GM12878 (cell line): ENCODE results near the gene PPP6R2. TPM values are rescaled to one million over a fixed set of nuclear protein-coding genes. Genes with fewer than 3 reads are reported as not detected.

Experiments used
- ATAC-seq: fragments of 200-7000 bp; cut with Tn5 transposase; 3 replicates; pipeline ENCODE4 v1.9.1; 2020; ENCODE audit warnings: mild to moderate bottlenecking, moderate library complexity
- BruUV-seq: library from RNA; stranded (reverse); fragments of 400-500 nt; replicated peaks from 2 replicates; lab custom pipeline; 2021; lab: Mats Ljungman, UMichigan
- CTCF ChIA-PET: fragments of 300-600 bp; sonication (Branson Sonifier 250); formaldehyde crosslinking; extraction: SDS; loops from one replicate; lab custom pipeline; 2021; ENCODE audit warnings: inconsistent platforms; lab: Yijun Ruan, JAX
- POLR2A ChIA-PET: fragments of 350-600 bp; formaldehyde crosslinking; extraction: SDS; loops from one replicate; lab custom pipeline; 2021; ENCODE audit warnings: inconsistent platforms; lab: Charles Lee
- RAD21 ChIA-PET: fragments of 300-600 bp; sonication (Branson Sonifier 250); formaldehyde crosslinking; loops from one replicate; lab custom pipeline; 2023; ENCODE audit warnings: antibody characterized with exemption; ENCODE audit not compliant: unreplicated experiment; lab: Charles Lee
- SMC1A ChIA-PET: fragments of 300-600 bp; sonication (Branson Sonifier 250); formaldehyde crosslinking; loops from one replicate; lab custom pipeline; 2023; ENCODE audit not compliant: unreplicated experiment, uncharacterized antibody; lab: Charles Lee
- DNase-seq: peaks from one replicate; pipeline ENCODE4 v3.0.0-alpha.2; 2011; ENCODE audit warnings: low read depth, low spot score
- FAIRE-seq: peaks from 3 replicates; lab custom pipeline; 2011; peaks lifted over from hg19 to GRCh38; lab: Jason Lieb, UNC
- H2AFZ ChIP-seq: 2 replicates; pipeline ENCODE4 v1.6.0; 2011; ENCODE audit warnings: low read depth, low read length, control low read depth; ENCODE audit not compliant: control insufficient read depth
- H3K27ac ChIP-seq: 2 replicates; pipeline ENCODE4 v1.5.1; 2011; ENCODE audit warnings: control low read depth; ENCODE audit not compliant: control insufficient read depth, insufficient read depth
- H3K27me3 ChIP-seq, 2 experiments: replicated peaks in 1 of 2; 2 replicates each; pipeline versions ENCODE4 v1.6.0 to v1.6.1; 2011; ENCODE audit warnings: low read length in 1 of 2; ENCODE audit not compliant: control insufficient read depth in 2 of 2, insufficient read depth in 2 of 2
- H3K36me3 ChIP-seq, 2 experiments: 2 replicates each; pipeline ENCODE4 v1.5.1; 2011; ENCODE audit warnings: low read length in 1 of 2; ENCODE audit not compliant: control insufficient read depth in 2 of 2, insufficient read depth in 2 of 2
- H3K4me1 ChIP-seq: 2 replicates; pipeline ENCODE4 v1.6.1; 2011; ENCODE audit warnings: mild to moderate bottlenecking, low read length, moderate library complexity, mixed read lengths; ENCODE audit not compliant: control insufficient read depth, insufficient read depth
- H3K4me2 ChIP-seq: 2 replicates; pipeline ENCODE4 v1.6.0; 2011; ENCODE audit warnings: control low read depth; ENCODE audit not compliant: control insufficient read depth, insufficient read depth
- H3K4me3 ChIP-seq: fragments of 200-600 bp; sonication (generic); 2 replicates; pipeline ENCODE4 v1.5.1; 2016
- H3K79me2 ChIP-seq: 2 replicates; pipeline ENCODE4 v1.6.0; 2011; ENCODE audit warnings: low read length; ENCODE audit not compliant: control insufficient read depth, insufficient read depth
- H3K9ac ChIP-seq: 2 replicates; pipeline ENCODE4 v1.8.0; 2011; ENCODE audit warnings: low read length, control low read depth, mixed read lengths; ENCODE audit not compliant: control insufficient read depth, insufficient read depth
- H3K9me3 ChIP-seq: replicated peaks from 3 replicates; pipeline ENCODE4 v1.5.1; 2011; ENCODE audit warnings: mild to moderate bottlenecking, low read length; ENCODE audit not compliant: control insufficient read depth, insufficient read depth
- H4K20me1 ChIP-seq: 2 replicates; pipeline ENCODE4 v1.6.0; 2011; ENCODE audit not compliant: control insufficient read depth, insufficient read depth
- ATF3 ChIP-seq: IDR thresholded peaks from 2 replicates; pipeline ENCODE4 v1.6.1; 2011; ENCODE audit warnings: low read depth, mild to moderate bottlenecking, low read length, moderate library complexity, borderline replicate concordance; ENCODE audit errors: extremely low read depth
- CHD2 ChIP-seq: IDR thresholded peaks from 2 replicates; pipeline ENCODE4 v1.6.1; 2011; ENCODE audit warnings: low read depth, low read length, improper control_type of control experiment, borderline replicate concordance
- EGR1 ChIP-seq, 2 experiments: IDR thresholded peaks; 1 replicate in 1 of 2; 2 replicates in 1 of 2; pipeline ENCODE4 v1.6.1; 2011 to 2012; ENCODE audit warnings: low read depth in 2 of 2, low read length in 2 of 2, borderline replicate concordance in 1 of 2, mild to moderate bottlenecking in 1 of 2, moderate library complexity in 1 of 2
- ESRRA ChIP-seq: IDR thresholded peaks from 2 replicates; pipeline ENCODE4 v1.6.1; 2012; ENCODE audit warnings: mild to moderate bottlenecking, low read length, improper control_type of control experiment
- GATAD2B ChIP-seq: fragments of 450-650 bp; conservative IDR thresholded peaks from 2 replicates; pipeline ENCODE4 v1.6.1; 2017; ENCODE audit warnings: low read depth, mild to moderate bottlenecking, moderate library complexity
- HCFC1 ChIP-seq: fragments of 150-350 bp; IDR thresholded peaks from 2 replicates; pipeline ENCODE4 v1.6.1; 2014; ENCODE audit warnings: low read length
- HSF1 ChIP-seq: fragments of 150-350 bp; IDR thresholded peaks from 2 replicates; pipeline ENCODE4 v1.6.1; 2014; ENCODE audit warnings: mild to moderate bottlenecking, low read depth, low read length
- PRDM15 ChIP-seq: fragments of 450-650 bp; formaldehyde crosslinking; IDR thresholded peaks from 2 replicates; pipeline ENCODE4 v1.4.0; 2020; ENCODE audit warnings: mild to moderate bottlenecking, moderate library complexity
- ZBTB40 ChIP-seq: fragments of 450-650 bp; IDR thresholded peaks from 2 replicates; pipeline ENCODE4 v1.6.1; 2016; ENCODE audit warnings: mild to moderate bottlenecking, moderate library complexity, borderline replicate concordance
- ZNF24 ChIP-seq: fragments of 450-650 bp; IDR thresholded peaks from 2 replicates; pipeline ENCODE4 v1.6.1; 2017; ENCODE audit warnings: antibody characterized with exemption, mild to moderate bottlenecking
- ZNF274 ChIP-seq: IDR thresholded peaks from one replicate; pipeline ENCODE4 v1.8.0; 2011; ENCODE audit not compliant: insufficient read length, insufficient read depth
- WGBS: methylation state at CpG from one replicate; pipeline ENCODE4 v1.1.6; 2016; ENCODE audit warnings: low lambda C conversion rate; ENCODE audit not compliant: insufficient replicate concordance, insufficient coverage; ENCODE audit errors: missing lambda C conversion rate; 5-methylcytosine and 5-hydroxymethylcytosine counted together
- in situ Hi-C: fragments of 300-500 bp; cut with MboI; formaldehyde crosslinking; loops from 9 replicates; pipeline ENCODE4 v1.14.3; 2018; ENCODE audit warnings: mixed read lengths
- intact Hi-C: fragments of 100-400 bp; cut with micrococcal nuclease; formaldehyde crosslinking; loops from one replicate; pipeline ENCODE4 v1.14.2; 2022; ENCODE audit not compliant: unreplicated experiment
- polyA plus RNA-seq, 11 experiments: library from polyadenylated mRNA; depleted of rRNA in 4 of 11; unstranded in 6 of 11; stranded (reverse) in 5 of 11; fragments of >200 nt; fragmentation: Nextera tagmentation in 4 of 11; fragmentation: Illumina TruSeq in 1 of 11; extraction: Ambion mirVana in 4 of 11; extraction: Trizol in 1 of 11; gene quantifications; 1 replicate in 1 of 11; 2 replicates in 10 of 11; pipeline versions ENCODE4 v1.2.1 to v1.2.3, GENCODE V29; 2011 to 2016; ENCODE audit warnings: inconsistent platforms in 2 of 11, missing spikeins in 2 of 11, low read depth in 1 of 11
- total RNA-seq, 4 experiments: library from RNA; depleted of rRNA in 3 of 4; stranded (reverse); fragments of >200 nt in 3 of 4; fragmentation: Illumina TruSeq in 1 of 4; extraction: Trizol in 1 of 4; gene quantifications; 2 replicates each; pipeline versions ENCODE4 v1.2.1 to v1.2.3, GENCODE V29; 2013 to 2021

Gene PPP6R2
- total and polyA plus RNA-seq, 10 of the 15 experiments (the other 5 are each of a cell fraction or from before 2014, with no cell fraction given), result 0.29 to 52.6 (median 25.4) TPM

- TF ChIP-seq ZBTB40, result no peak
Measured at GRCh38 chr22:50316114-50317065, 26.7 kb upstream of the PPP6R2 start (continued).

GRCh38 chr22:50317178-50317577 is 25.9 kb upstream of the PPP6R2 start:
- FAIRE-seq (no peak), ATAC-seq (no peak), DNase-seq (no peak)
- 97% methylated on average over 8 of the region's 9 CpGs for WGBS
- Histone ChIP-seq H4K20me1 (no peaks in the 10 kb centered on the region), H3K4me2 (no peak overlapping the region), H3K27me3 (no peaks in the 10 kb centered on the region), H3K9ac (no peak overlapping the region), H3K79me2 (peaks cover 13% of the 10 kb centered on the region), H3K9me3 (no peaks in the 10 kb centered on the region), H3K36me3 (no peaks in the 10 kb centered on the region), H3K27ac (no peak overlapping the region), H2AFZ (no peak overlapping the region), H3K4me1 (peaks cover 13% of the 10 kb centered on the region), H3K4me3 (no peak overlapping the region)
- RAD21 ChIA-PET, result no interaction called here
- in situ Hi-C loops, result no loop called here
- POLR2A ChIA-PET, result no interaction called here
- SMC1A ChIA-PET, result interaction anchor here (2.8 kb wide), 1 partner anchor 24 kb away, joined by 9 read pairs; no protein-coding TSS in a partner anchor
- intact Hi-C loops, result no loop called here
- CTCF ChIA-PET, result no interaction called here
- BruUV-seq, result no TSS peak
- TF ChIP-seq HCFC1, result no peak
- TF ChIP-seq ZNF24, result no peak
- no peak for TF ChIP-seq EGR1 (IDR thresholded peaks at IDR 0.05; ENCODE audit: borderline replicate concordance in 1 of 2, low read depth in 2 of 2, low read length in 2 of 2)
- TF ChIP-seq GATAD2B, result no peak
- TF ChIP-seq PRDM15, result no peak
- no peak for TF ChIP-seq HSF1
- no peak for TF ChIP-seq ESRRA
- TF ChIP-seq ATF3, result no peak
- TF ChIP-seq CHD2, result no peak
- no peak for TF ChIP-seq ZNF274
